ENCODE data around the gene TMEM63B.

- TF ChIP-seq CTCF (conservative IDR thresholded peaks at IDR 0.05 in 1 of 2, IDR thresholded peaks at IDR 0.05 in 1 of 2; ENCODE audit: extremely low read depth in 1 of 2, insufficient read depth in 1 of 2, low read depth in 1 of 2, low read length in 2 of 2) (no peak), EZH2 (IDR thresholded peaks at IDR 0.05; ENCODE audit: borderline replicate concordance, low read length) (no peak)
Observed at GRCh38 chr6:44088827-44089590, 38.3 kb upstream of the TMEM63B start.

Data from mammary epithelial cell (primary cell).